ENCODE measurements around the gene PACC1.
A peak's percentile ranks its signal among the peaks of the same experiment; 100 is the strongest.

Gene PACC1

GRCh38 chr1:212414328-212415106 lies at the start of gene PACC1:
PACC1 (minus strand) TSS chr1:212414886; CDS start chr1:212414757, 129 bp downstream.
- peak; percentile 97 for DNase-seq

- no peak for DNase-seq
Measured at GRCh38 chr1:212463565-212464285, 49.0 kb upstream of the PACC1 start.

- DNase-seq, result no peak
Measured at GRCh38 chr1:212461916-212462660, 47.4 kb upstream of the PACC1 start.

- DNase-seq, result no peak
Measured at GRCh38 chr1:212460376-212460775, 45.7 kb upstream of the PACC1 start.

GRCh38 chr1:212459656-212460055 lies 45.0 kb upstream of the PACC1 start:
- no peak for DNase-seq

GRCh38 chr1:212458817-212459216 lies 44.1 kb upstream of the PACC1 start:
- peak; percentile 32 for DNase-seq

- peak; percentile 84 for DNase-seq
Measured at GRCh38 chr1:212457740-212458338, 43.2 kb upstream of the PACC1 start.

- peak; percentile 82 for DNase-seq
Measured at GRCh38 chr1:212455803-212456528, 41.3 kb upstream of the PACC1 start.

GRCh38 chr1:212455401-212455800 lies 40.7 kb upstream of the PACC1 start:
- DNase-seq, result no peak

GRCh38 chr1:212454741-212455140 lies 40.1 kb upstream of the PACC1 start:
- DNase-seq, result no peak

GRCh38 chr1:212453156-212453857 lies 38.6 kb upstream of the PACC1 start:
- no peak for DNase-seq

- DNase-seq, result peak; percentile 47
Measured at GRCh38 chr1:212452323-212453155, 37.9 kb upstream of the PACC1 start.

GRCh38 chr1:212451416-212452322 lies 37.0 kb upstream of the PACC1 start:
- no peak for DNase-seq

GRCh38 chr1:212450331-212450881 lies 35.7 kb upstream of the PACC1 start:
- DNase-seq, result no peak

- no peak for DNase-seq
Measured at GRCh38 chr1:212447478-212447877, 32.8 kb upstream of the PACC1 start.

GRCh38 chr1:212446333-212446732 lies 31.6 kb upstream of the PACC1 start:
- DNase-seq, result no peak

- DNase-seq, result no peak
Measured at GRCh38 chr1:212442408-212442807, 27.7 kb upstream of the PACC1 start.

GRCh38 chr1:212440419-212440818 lies 25.7 kb upstream of the PACC1 start:
- DNase-seq, result no peak

- DNase-seq, result peak; percentile 84
Measured at GRCh38 chr1:212438831-212439237, 24.1 kb upstream of the PACC1 start.
